Duodenal mucosa (tissue), 2 donors: ENCODE measurements around the gene FBF1.
"Not testable (repeated sequence)": the region's sequence is repeated elsewhere in the genome, so short reads cannot be mapped to it uniquely, and the experiment has no call there.

Experiments used
- H3K27ac ChIP-seq: one replicate; pipeline ENCODE4 v1.7.0; 2013; ENCODE audit warnings: low read depth, low read length
- H3K27me3 ChIP-seq, 2 donors: one replicate each; pipeline ENCODE4 v1.7.0; 2013; ENCODE audit warnings: low read length in 2 of 2, control low read depth in 1 of 2; ENCODE audit not compliant: insufficient read depth in 2 of 2, control insufficient read depth in 1 of 2
- H3K36me3 ChIP-seq, 2 donors: one replicate each; pipeline ENCODE4 v1.7.0; 2013; ENCODE audit warnings: low read length in 2 of 2, control low read depth in 1 of 2; ENCODE audit not compliant: insufficient read depth in 2 of 2, control insufficient read depth in 1 of 2
- H3K4me1 ChIP-seq, 2 donors: one replicate each; pipeline ENCODE4 v1.7.0; 2013; ENCODE audit warnings: low read length in 2 of 2, control low read depth in 1 of 2; ENCODE audit not compliant: insufficient read depth in 2 of 2, control insufficient read depth in 1 of 2
- H3K4me3 ChIP-seq, 2 donors: one replicate each; pipeline ENCODE4 v1.7.0; 2013; ENCODE audit warnings: low read length in 2 of 2, low read depth in 1 of 2
- H3K9ac ChIP-seq, 2 donors: one replicate each; pipeline ENCODE4 v1.7.0; 2013; ENCODE audit warnings: low read length in 2 of 2, low read depth in 1 of 2
- H3K9me3 ChIP-seq, 2 donors: one replicate each; pipeline ENCODE4 v1.7.0; 2013; ENCODE audit warnings: low read length in 2 of 2, control low read depth in 1 of 2; ENCODE audit not compliant: control insufficient read depth in 1 of 2

FBF1 gene

GRCh38 chr17:75976175-75976848 is 35.5 kb upstream of the FBF1 start:
- Histone ChIP-seq H3K27me3 (no peaks in the 10 kb centered on the region), H3K9ac (peak overlapping the region in 1 of 2 donors; percentile 52), H3K4me1 (peaks cover 11 to 13% of the 10 kb centered on the region in 2 donors), H3K4me3 (peak overlapping the region; percentile 47 to 65), H3K9me3 (no peaks in the 10 kb centered on the region), H3K36me3 (peaks cover 13 to 21% of the 10 kb centered on the region in 2 donors), H3K27ac (peak overlapping the region; percentile 74)

GRCh38 chr17:75975757-75976174 is 34.9 kb upstream of the FBF1 start:
- peak overlapping the region; percentile 36 to 52 for H3K9ac ChIP-seq
- H3K9me3 ChIP-seq = no peaks in the 10 kb centered on the region
- H3K27me3 ChIP-seq = no peaks in the 10 kb centered on the region
- peaks cover 8 to 11% of the 10 kb centered on the region in 2 donors for H3K4me1 ChIP-seq
- peak overlapping the region; percentile 14 to 26 for H3K4me3 ChIP-seq
- H3K36me3 ChIP-seq = peaks cover 13 to 21% of the 10 kb centered on the region in 2 donors
- no peak overlapping the region for H3K27ac ChIP-seq

GRCh38 chr17:75975187-75975586 is 34.3 kb upstream of the FBF1 start:
- Histone ChIP-seq H3K9ac (peak overlapping the region in 1 of 2 donors; percentile 52), H3K36me3 (peaks cover 13 to 26% of the 10 kb centered on the region in 2 donors), H3K4me1 (peaks cover 4 to 12% of the 10 kb centered on the region in 2 donors), H3K4me3 (peak overlapping the region in 1 of 2 donors; percentile 26)
- H3K9me3 ChIP-seq, H3K27me3 ChIP-seq, H3K27ac ChIP-seq: not testable (repeated sequence)

- Histone ChIP-seq H3K27ac (no peak overlapping the region), H3K36me3 (peaks cover 13 to 36% of the 10 kb centered on the region in 2 donors), H3K27me3 (no peaks in the 10 kb centered on the region)
Measured at GRCh38 chr17:75970626-75971025, 29.8 kb upstream of the FBF1 start.

GRCh38 chr17:75970011-75970523 is 29.2 kb upstream of the FBF1 start:
- Histone ChIP-seq H3K27me3 (no peaks in the 10 kb centered on the region), H3K9ac (no peak overlapping the region), H3K4me3 (no peak overlapping the region), H3K4me1 (peaks cover 4 to 9% of the 10 kb centered on the region in 2 donors), H3K9me3 (no peaks in the 10 kb centered on the region), H3K36me3 (peaks cover 13 to 36% of the 10 kb centered on the region in 2 donors), H3K27ac (no peak overlapping the region)

More at GRCh38 chr17:75970626-75971025, 29.8 kb upstream of the FBF1 start:
- Histone ChIP-seq H3K9ac (no peak overlapping the region), H3K4me1 (peaks cover 4 to 9% of the 10 kb centered on the region in 2 donors), H3K9me3 (no peaks in the 10 kb centered on the region), H3K4me3 (no peak overlapping the region)

- not testable (repeated sequence) for H3K4me1 ChIP-seq, H3K27ac ChIP-seq, H3K9me3 ChIP-seq, H3K4me3 ChIP-seq, H3K9ac ChIP-seq, H3K27me3 ChIP-seq
- peaks cover 11 to 33% of the 10 kb centered on the region in 2 donors for H3K36me3 ChIP-seq
Measured at GRCh38 chr17:75969044-75969443, 28.2 kb upstream of the FBF1 start.

GRCh38 chr17:75965468-75965867 is 24.6 kb upstream of the FBF1 start:
- no peak overlapping the region for H3K27ac ChIP-seq

GRCh38 chr17:75959839-75960511 is 19.1 kb upstream of the FBF1 start:
- peak overlapping the region in 1 of 2 donors; percentile 55 for H3K4me3 ChIP-seq
- H3K4me1 ChIP-seq = peaks cover 11 to 27% of the 10 kb centered on the region in 2 donors
- H3K27me3 ChIP-seq = no peaks in the 10 kb centered on the region
- peak overlapping the region in 1 of 2 donors; percentile 2 for H3K9ac ChIP-seq
- peaks cover 11 to 15% of the 10 kb centered on the region in 2 donors for H3K36me3 ChIP-seq
- H3K27ac ChIP-seq = no peak overlapping the region
- H3K9me3 ChIP-seq = no peaks in the 10 kb centered on the region

More at GRCh38 chr17:75965468-75965867, 24.6 kb upstream of the FBF1 start:
- H3K9me3 ChIP-seq = no peaks in the 10 kb centered on the region
- peaks cover 3 to 13% of the 10 kb centered on the region in 2 donors for H3K36me3 ChIP-seq
- no peak overlapping the region for H3K4me3 ChIP-seq
- no peaks in the 10 kb centered on the region for H3K27me3 ChIP-seq
- no peak overlapping the region for H3K9ac ChIP-seq
- H3K4me1 ChIP-seq = peaks cover 4 to 5% of the 10 kb centered on the region in 2 donors

- H3K9me3 ChIP-seq = no peaks in the 10 kb centered on the region
- peak overlapping the region; percentile 12 to 60 for H3K4me3 ChIP-seq
- no peaks in the 10 kb centered on the region for H3K27me3 ChIP-seq
- H3K27ac ChIP-seq = peak overlapping the region; percentile 39
- peaks cover 9 to 19% of the 10 kb centered on the region in 2 donors for H3K36me3 ChIP-seq
- H3K9ac ChIP-seq = no peak overlapping the region
- H3K4me1 ChIP-seq = peaks cover 11 to 27% of the 10 kb centered on the region in 2 donors
Measured at GRCh38 chr17:75959051-75959838, 18.4 kb upstream of the FBF1 start.
